Measurements from ENCODE around the gene PPFIA1. TPM values are rescaled to one million over a fixed set of nuclear protein-coding genes. Genes with fewer than 3 reads are reported as not detected.
"Not testable (repeated sequence)": the region's sequence is repeated elsewhere in the genome, so short reads cannot be mapped to it uniquely, and the experiment has no call there.

PPFIA1 gene
- total RNA-seq, 2 donors from 2014 or later = 45.6 to 49.4 TPM

DNA sequence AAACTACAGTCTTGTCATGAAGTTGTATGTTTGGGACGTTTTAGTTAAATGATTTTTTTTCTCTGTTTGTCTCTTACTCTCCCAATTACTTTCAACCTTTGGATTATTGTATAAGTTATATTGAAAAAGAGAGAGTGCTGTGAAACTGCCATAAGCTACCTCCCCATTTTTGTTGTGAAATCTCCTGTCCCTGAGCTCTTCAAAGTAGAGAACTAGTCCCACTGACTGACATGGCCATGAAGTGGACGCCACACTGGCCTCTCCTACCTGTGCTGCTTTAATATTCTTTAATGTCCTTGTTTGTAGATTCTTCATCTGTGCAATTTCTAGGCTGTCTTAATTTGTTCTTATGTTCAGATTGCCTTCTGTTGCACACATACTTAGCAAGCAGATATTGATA, 56.3 kb downstream of the PPFIA1 start:
- peaks cover 12% of the 10 kb centered on the region for H3K36me3 Mint-ChIP-seq (ENCODE audit: low read depth)

GRCh38 chr11:70327717-70328116, 57.2 kb downstream of the PPFIA1 start:
- DNase-seq (no peak), ATAC-seq (no peak)
- Mint-ChIP-seq H3K36me3 (ENCODE audit: low read depth) (peaks cover 12% of the 10 kb centered on the region), H3K27me3 (no peaks in the 10 kb centered on the region), H3K4me3 (no peak overlapping the region), H3K27ac (no peak overlapping the region), H3K4me1 (peaks cover 6% of the 10 kb centered on the region)
- no peaks in the 10 kb centered on the region for H3K9me3 ChIP-seq (ENCODE audit: control insufficient read depth, low read length, poor library complexity, severe bottlenecking)

More for the DNA sequence above, 56.3 kb downstream of the PPFIA1 start:
- H3K27me3 Mint-ChIP-seq = no peaks in the 10 kb centered on the region
- no peak for DNase-seq
- no peak overlapping the region for H3K27ac Mint-ChIP-seq
- no peak overlapping the region for H3K4me3 Mint-ChIP-seq
- no peak for ATAC-seq
- H3K9me3 ChIP-seq (ENCODE audit: control insufficient read depth, low read length, poor library complexity, severe bottlenecking) = no peaks in the 10 kb centered on the region
- peaks cover 6% of the 10 kb centered on the region for H3K4me1 Mint-ChIP-seq

- no peaks in the 10 kb centered on the region for H3K27me3 Mint-ChIP-seq
- H3K9me3 ChIP-seq (ENCODE audit: control insufficient read depth, low read length, poor library complexity, severe bottlenecking) = no peaks in the 10 kb centered on the region
- H3K27ac Mint-ChIP-seq = no peak overlapping the region
- DNase-seq (no peak), ATAC-seq (no peak)
- peaks cover 19% of the 10 kb centered on the region for H3K36me3 Mint-ChIP-seq (ENCODE audit: low read depth)
- peaks cover 5% of the 10 kb centered on the region for H3K4me1 Mint-ChIP-seq
- H3K4me3 Mint-ChIP-seq = no peak overlapping the region
These were observed 58.1 kb downstream of the PPFIA1 start for GRCh38 chr11:70328556-70328955.

DNA sequence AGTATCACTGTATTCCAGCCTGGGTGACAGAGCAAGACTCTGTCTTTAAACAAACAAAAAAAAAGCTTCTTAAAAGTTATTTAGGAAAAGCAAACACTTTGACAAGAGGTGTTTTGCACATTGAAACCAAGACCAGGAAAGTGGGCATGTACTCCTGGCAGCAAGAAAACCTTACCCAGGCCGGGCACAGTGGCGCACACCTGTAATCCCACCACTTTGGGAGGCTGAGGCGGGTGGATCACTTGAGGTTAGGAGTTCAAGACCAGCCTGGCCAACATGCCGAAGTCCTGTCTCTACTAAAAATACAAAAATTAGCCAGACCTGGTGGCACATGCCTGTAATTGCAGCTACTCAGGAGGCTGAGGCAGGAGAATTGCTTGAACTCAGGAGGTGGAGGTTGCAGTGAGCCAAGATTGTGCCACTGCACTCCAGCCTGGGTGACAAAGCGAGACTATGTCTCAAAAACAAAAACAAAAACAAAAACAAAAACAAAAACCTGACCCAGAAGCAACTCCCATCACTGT, 60.9 kb downstream of the PPFIA1 start:
- H3K4me1 Mint-ChIP-seq; H3K9me3 ChIP-seq (ENCODE audit: control insufficient read depth, low read length, poor library complexity, severe bottlenecking); H3K27me3 Mint-ChIP-seq; H3K4me3 Mint-ChIP-seq; ATAC-seq; H3K27ac Mint-ChIP-seq; DNase-seq: not testable (repeated sequence)
- H3K36me3 Mint-ChIP-seq (ENCODE audit: low read depth) = peaks cover 22% of the 10 kb centered on the region

DNA sequence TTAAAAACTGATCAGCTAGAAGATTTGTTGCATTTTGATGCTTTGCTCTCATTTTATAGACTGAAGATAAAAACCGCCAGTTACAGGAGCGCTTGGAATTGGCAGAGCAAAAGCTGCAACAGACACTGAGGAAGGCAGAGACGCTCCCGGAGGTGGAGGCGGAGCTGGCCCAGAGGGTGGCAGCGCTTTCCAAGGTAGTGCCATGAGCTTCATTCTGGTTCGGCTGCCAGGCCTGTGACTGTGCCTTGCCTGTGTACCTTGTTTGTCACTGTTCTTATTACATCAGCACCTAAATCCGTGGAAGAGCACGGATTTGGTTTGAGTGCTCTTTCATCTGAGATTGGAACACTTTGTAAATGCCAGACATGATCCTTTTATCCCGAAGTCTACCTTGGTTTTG, 61.4 kb downstream of the PPFIA1 start:
- Mint-ChIP-seq H3K27ac (no peak overlapping the region), H3K4me1 (peaks cover 2% of the 10 kb centered on the region), H3K4me3 (no peak overlapping the region), H3K36me3 (ENCODE audit: low read depth) (peaks cover 20% of the 10 kb centered on the region), H3K27me3 (no peaks in the 10 kb centered on the region)
- H3K9me3 ChIP-seq (ENCODE audit: control insufficient read depth, low read length, poor library complexity, severe bottlenecking) = no peaks in the 10 kb centered on the region
- no peak for DNase-seq
- ATAC-seq = no peak

DNA sequence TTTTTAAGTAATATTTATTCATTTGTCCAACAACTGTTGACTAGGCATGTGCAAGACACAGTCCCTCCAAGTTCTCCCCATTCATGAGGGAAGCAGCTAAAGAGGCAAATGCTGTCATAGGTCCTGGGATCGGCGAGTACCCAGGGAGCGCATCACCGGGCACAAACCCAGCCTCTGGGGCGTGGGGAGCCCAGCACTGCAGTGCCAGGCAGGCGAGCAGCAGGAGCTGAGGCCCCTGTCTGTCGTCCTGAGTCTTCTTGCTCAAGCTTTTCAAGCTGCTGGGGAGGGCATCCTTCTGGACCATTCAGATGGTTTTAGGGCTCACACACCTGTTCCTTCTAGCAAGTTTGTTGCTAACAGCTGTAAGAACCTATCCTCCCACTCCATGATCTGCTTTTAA, 62.1 kb downstream of the PPFIA1 start:
- H3K36me3 Mint-ChIP-seq (ENCODE audit: low read depth) = peaks cover 20% of the 10 kb centered on the region
- H3K27ac Mint-ChIP-seq = no peak overlapping the region

DNA sequence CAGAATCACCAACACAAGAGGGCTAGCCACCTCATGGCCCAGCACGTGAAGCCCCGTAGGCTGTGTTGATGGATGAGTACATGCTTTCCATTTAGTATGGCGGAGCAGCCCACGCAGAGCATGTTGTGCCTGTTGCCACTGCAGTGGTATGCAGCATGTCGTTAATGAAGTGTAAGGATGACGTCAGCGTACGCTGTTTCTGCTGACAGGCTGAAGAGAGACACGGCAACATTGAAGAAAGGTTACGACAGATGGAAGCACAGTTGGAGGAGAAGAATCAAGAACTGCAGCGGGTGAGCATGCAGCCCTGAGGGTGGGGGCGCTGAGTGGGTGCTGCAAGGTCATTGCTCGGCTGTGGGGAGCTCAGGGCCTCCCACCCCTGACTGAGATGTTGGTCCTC, 62.8 kb downstream of the PPFIA1 start:
- ATAC-seq = no peak
- no peaks in the 10 kb centered on the region for H3K9me3 ChIP-seq (ENCODE audit: control insufficient read depth, low read length, poor library complexity, severe bottlenecking)
- no peak overlapping the region for H3K27ac Mint-ChIP-seq
- DNase-seq = no peak
- no peaks in the 10 kb centered on the region for H3K27me3 Mint-ChIP-seq
- H3K4me3 Mint-ChIP-seq = no peak overlapping the region
- H3K4me1 Mint-ChIP-seq = no peaks in the 10 kb centered on the region
- H3K36me3 Mint-ChIP-seq (ENCODE audit: low read depth) = peaks cover 18% of the 10 kb centered on the region

More for the DNA sequence above, 62.1 kb downstream of the PPFIA1 start:
- no peaks in the 10 kb centered on the region for H3K27me3 Mint-ChIP-seq
- no peak overlapping the region for H3K4me3 Mint-ChIP-seq
- H3K9me3 ChIP-seq (ENCODE audit: control insufficient read depth, low read length, poor library complexity, severe bottlenecking) = no peaks in the 10 kb centered on the region
- ATAC-seq (no peak), DNase-seq (no peak)
- no peaks in the 10 kb centered on the region for H3K4me1 Mint-ChIP-seq

- Mint-ChIP-seq H3K4me1 (no peaks in the 10 kb centered on the region), H3K27me3 (no peaks in the 10 kb centered on the region), H3K27ac (no peak overlapping the region), H3K4me3 (no peak overlapping the region), H3K36me3 (ENCODE audit: low read depth) (peaks cover 17% of the 10 kb centered on the region)
- DNase-seq (no peak), ATAC-seq (no peak)
- H3K9me3 ChIP-seq (ENCODE audit: control insufficient read depth, low read length, poor library complexity, severe bottlenecking) = no peaks in the 10 kb centered on the region
These were observed 64.0 kb downstream of the PPFIA1 start for GRCh38 chr11:70334351-70334995.

DNA sequence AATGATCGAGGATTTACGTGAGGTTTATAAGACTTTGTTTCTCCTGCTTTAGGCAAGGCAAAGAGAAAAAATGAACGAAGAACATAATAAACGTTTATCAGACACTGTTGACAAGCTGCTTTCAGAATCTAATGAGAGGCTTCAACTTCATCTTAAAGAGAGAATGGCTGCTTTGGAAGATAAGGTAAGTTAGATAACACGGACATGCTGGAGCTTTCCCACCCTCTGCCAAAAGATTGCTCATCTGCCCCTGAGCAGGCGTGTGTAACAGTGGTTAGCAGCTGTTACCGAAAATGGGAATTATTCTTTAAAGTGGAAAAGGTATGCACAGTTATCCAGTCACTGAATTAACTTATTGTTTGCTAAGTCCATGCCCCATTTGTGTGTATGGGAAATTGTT, 65.0 kb downstream of the PPFIA1 start:
- H3K27ac Mint-ChIP-seq = no peak overlapping the region
- no peak overlapping the region for H3K4me3 Mint-ChIP-seq
- no peak for ATAC-seq
- H3K9me3 ChIP-seq (ENCODE audit: control insufficient read depth, low read length, poor library complexity, severe bottlenecking) = no peaks in the 10 kb centered on the region
- H3K4me1 Mint-ChIP-seq = no peaks in the 10 kb centered on the region
- peaks cover 17% of the 10 kb centered on the region for H3K36me3 Mint-ChIP-seq (ENCODE audit: low read depth)
- H3K27me3 Mint-ChIP-seq = no peaks in the 10 kb centered on the region
- no peak for DNase-seq

DNA sequence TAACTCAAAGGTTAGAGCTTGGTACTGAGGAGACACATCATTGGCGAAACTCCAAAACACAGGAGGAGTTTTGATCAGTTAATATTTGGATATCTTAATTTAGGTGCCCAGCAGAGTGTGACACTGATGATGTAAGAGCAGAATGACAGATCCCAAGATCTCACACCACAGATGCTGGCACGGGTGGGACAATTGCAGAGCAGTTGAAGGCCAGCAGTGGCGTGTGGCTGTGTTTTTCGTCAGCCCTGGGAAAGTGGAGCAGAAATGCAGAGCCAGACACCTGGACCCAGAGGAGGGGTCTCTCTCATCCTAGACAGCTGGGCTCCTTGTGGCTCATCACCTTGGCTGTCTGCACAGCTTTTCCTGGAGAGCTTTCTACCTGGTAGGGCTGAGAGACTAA, 68.1 kb downstream of the PPFIA1 start:
- no peak for ATAC-seq
- peaks cover 21% of the 10 kb centered on the region for H3K36me3 Mint-ChIP-seq (ENCODE audit: low read depth)
- no peaks in the 10 kb centered on the region for H3K4me1 Mint-ChIP-seq

DNA sequence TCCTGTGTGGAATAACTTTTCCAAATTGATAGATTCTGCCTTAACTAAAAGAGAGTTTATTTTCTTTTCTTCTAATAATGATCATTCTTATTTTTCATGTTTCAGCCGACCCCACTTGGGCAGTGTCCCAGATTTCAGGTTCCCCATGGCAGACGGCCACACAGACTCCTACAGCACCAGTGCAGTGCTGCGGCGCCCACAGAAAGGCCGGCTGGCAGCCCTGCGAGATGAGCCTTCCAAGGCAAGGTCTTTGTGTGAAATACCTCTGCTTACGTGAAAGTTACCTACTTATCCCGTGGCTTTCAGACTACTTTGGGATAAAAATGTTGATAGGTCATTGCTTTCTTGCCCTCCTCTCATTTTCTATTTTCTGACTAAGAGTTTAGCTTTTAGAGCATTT, 68.6 kb downstream of the PPFIA1 start:
- no peak for ATAC-seq
- no peak for DNase-seq
- H3K9me3 ChIP-seq (ENCODE audit: control insufficient read depth, low read length, poor library complexity, severe bottlenecking) = no peaks in the 10 kb centered on the region
- Mint-ChIP-seq H3K4me1 (no peaks in the 10 kb centered on the region), H3K36me3 (ENCODE audit: low read depth) (peaks cover 21% of the 10 kb centered on the region), H3K4me3 (no peak overlapping the region), H3K27me3 (no peaks in the 10 kb centered on the region), H3K27ac (no peak overlapping the region)

More for the DNA sequence above, 68.1 kb downstream of the PPFIA1 start:
- Mint-ChIP-seq H3K27ac (no peak overlapping the region), H3K4me3 (no peak overlapping the region), H3K27me3 (no peaks in the 10 kb centered on the region)
- DNase-seq = no peak
- H3K9me3 ChIP-seq (ENCODE audit: control insufficient read depth, low read length, poor library complexity, severe bottlenecking) = no peaks in the 10 kb centered on the region

DNA sequence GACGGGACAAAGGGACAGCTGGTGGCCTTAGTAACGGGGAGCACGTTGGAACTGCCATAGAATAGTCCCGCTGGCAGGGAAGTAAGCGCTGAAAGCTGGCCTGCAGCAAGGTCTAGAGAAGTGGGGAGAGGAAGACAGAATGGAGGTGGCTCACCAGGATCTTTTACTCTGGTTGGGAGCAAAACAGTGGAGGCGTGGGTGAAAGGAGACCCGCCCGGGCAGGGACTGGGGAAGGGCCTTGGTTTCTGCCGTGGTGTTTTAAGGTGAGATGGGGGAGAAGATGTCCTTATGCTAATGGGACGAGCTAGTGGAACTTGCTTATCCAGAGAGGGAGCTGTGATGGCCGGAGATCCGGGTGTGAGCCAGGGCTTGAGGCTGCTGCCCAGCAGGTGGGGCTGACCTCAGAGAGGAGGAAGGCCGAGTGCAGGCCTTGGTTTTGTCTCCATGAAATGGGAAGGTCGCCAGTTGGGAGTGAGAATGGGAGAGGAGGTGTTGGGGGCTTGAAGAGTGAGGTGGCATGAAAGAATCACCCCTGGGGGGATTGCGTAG, 71.5 kb downstream of the PPFIA1 start:
- peak overlapping the region; percentile 63 for H3K4me3 Mint-ChIP-seq
- ATAC-seq (no peak), DNase-seq (no peak)
- H3K36me3 Mint-ChIP-seq (ENCODE audit: low read depth) = peaks cover 25% of the 10 kb centered on the region
- no peaks in the 10 kb centered on the region for H3K27me3 Mint-ChIP-seq
- peak overlapping the region; percentile 34 for H3K27ac Mint-ChIP-seq
- no peaks in the 10 kb centered on the region for H3K4me1 Mint-ChIP-seq
- H3K9me3 ChIP-seq (ENCODE audit: control insufficient read depth, low read length, poor library complexity, severe bottlenecking) = no peaks in the 10 kb centered on the region

DNA sequence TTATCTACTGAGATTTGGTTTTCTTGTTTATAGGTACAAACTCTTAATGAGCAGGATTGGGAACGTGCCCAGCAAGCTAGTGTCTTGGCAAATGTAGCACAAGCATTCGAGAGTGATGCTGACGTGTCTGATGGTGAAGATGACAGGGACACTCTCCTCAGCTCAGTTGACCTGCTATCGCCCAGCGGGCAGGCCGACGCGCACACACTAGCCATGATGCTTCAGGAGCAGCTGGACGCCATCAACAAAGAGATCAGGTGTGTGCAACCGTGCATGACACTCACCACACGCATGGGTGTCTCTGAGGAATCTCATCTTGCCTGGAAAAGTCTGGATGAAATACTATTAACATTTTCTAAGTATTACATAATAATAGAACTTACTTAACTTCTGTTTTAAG, 73.1 kb downstream of the PPFIA1 start:
- Mint-ChIP-seq H3K36me3 (ENCODE audit: low read depth) (peaks cover 22% of the 10 kb centered on the region), H3K4me3 (no peak overlapping the region), H3K27ac (no peak overlapping the region), H3K4me1 (no peaks in the 10 kb centered on the region), H3K27me3 (no peaks in the 10 kb centered on the region)
- no peaks in the 10 kb centered on the region for H3K9me3 ChIP-seq (ENCODE audit: control insufficient read depth, low read length, poor library complexity, severe bottlenecking)
- no peak for DNase-seq
- ATAC-seq = no peak

- H3K4me1 Mint-ChIP-seq = no peaks in the 10 kb centered on the region
- DNase-seq (no peak), ATAC-seq (no peak)
- H3K27ac Mint-ChIP-seq = no peak overlapping the region
- H3K27me3 Mint-ChIP-seq = no peaks in the 10 kb centered on the region
- H3K4me3 Mint-ChIP-seq = no peak overlapping the region
- H3K9me3 ChIP-seq (ENCODE audit: control insufficient read depth, low read length, poor library complexity, severe bottlenecking) = no peaks in the 10 kb centered on the region
- H3K36me3 Mint-ChIP-seq (ENCODE audit: low read depth) = peaks cover 12% of the 10 kb centered on the region
These were observed 77.7 kb downstream of the PPFIA1 start for GRCh38 chr11:70348191-70348590.
